PFSK-1 (cell line): ENCODE results near the gene CFAP206.

Experiments used
- FOXP2 ChIP-seq: optimal IDR thresholded peaks from 2 replicates; pipeline ENCODE3; 2011; ENCODE audit warnings: borderline replicate concordance, control low read depth, inconsistent platforms; ENCODE audit not compliant: insufficient read depth; ENCODE audit errors: extremely low read length, extremely low read depth
- POLR2AphosphoS5 ChIP-seq: IDR thresholded peaks from 2 replicates; pipeline ENCODE4 v1.6.1; 2012; ENCODE audit warnings: low read depth, mild to moderate bottlenecking, control low read depth, low read length, moderate library complexity
- SIN3A ChIP-seq: IDR thresholded peaks from 2 replicates; pipeline ENCODE4 v1.6.1; 2012; ENCODE audit warnings: mild to moderate bottlenecking, low read length, moderate library complexity, borderline replicate concordance; ENCODE audit not compliant: insufficient read depth
- TAF1 ChIP-seq: IDR thresholded peaks from 2 replicates; pipeline ENCODE4 v1.6.1; 2012; ENCODE audit warnings: low read length, control low read depth, borderline replicate concordance; ENCODE audit not compliant: insufficient read depth
- TF ChIP-seq, protein P1 (sequence below), 2 experiments: IDR thresholded peaks; 2 replicates each; pipeline versions ENCODE4 v1.6.1 to v1.8.0; 2011 to 2012; ENCODE audit warnings: low read depth in 2 of 2, low read length in 2 of 2, control low read depth in 1 of 2, inconsistent platforms in 1 of 2, mild to moderate bottlenecking in 1 of 2, moderate library complexity in 1 of 2; ENCODE audit not compliant: insufficient read depth in 1 of 2

CFAP206 gene

DNA sequence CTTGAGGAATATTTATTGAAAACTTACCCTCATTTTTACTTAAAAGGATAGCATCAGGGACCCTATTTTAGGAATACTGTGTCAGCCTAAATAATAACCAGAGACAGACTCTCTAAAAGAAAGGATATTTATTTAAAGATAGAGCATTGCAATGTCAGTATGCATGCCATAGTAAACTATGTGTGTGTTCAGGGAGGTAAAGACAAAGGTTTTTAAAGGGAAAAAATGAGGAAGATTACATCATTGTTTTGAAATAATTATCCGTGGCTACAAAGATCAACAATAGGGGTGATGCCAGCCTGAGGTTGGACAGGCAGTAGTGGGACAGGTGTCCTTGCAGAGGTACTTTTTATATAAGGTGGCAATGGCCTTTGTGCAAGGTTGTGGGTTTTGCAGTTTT is 23.7 kb upstream of the CFAP206 start:
- TF ChIP-seq FOXP2 (no peak), SIN3A (no peak), TAF1 (no peak), POLR2AphosphoS5 (no peak)
- TF ChIP-seq, protein P1, sequence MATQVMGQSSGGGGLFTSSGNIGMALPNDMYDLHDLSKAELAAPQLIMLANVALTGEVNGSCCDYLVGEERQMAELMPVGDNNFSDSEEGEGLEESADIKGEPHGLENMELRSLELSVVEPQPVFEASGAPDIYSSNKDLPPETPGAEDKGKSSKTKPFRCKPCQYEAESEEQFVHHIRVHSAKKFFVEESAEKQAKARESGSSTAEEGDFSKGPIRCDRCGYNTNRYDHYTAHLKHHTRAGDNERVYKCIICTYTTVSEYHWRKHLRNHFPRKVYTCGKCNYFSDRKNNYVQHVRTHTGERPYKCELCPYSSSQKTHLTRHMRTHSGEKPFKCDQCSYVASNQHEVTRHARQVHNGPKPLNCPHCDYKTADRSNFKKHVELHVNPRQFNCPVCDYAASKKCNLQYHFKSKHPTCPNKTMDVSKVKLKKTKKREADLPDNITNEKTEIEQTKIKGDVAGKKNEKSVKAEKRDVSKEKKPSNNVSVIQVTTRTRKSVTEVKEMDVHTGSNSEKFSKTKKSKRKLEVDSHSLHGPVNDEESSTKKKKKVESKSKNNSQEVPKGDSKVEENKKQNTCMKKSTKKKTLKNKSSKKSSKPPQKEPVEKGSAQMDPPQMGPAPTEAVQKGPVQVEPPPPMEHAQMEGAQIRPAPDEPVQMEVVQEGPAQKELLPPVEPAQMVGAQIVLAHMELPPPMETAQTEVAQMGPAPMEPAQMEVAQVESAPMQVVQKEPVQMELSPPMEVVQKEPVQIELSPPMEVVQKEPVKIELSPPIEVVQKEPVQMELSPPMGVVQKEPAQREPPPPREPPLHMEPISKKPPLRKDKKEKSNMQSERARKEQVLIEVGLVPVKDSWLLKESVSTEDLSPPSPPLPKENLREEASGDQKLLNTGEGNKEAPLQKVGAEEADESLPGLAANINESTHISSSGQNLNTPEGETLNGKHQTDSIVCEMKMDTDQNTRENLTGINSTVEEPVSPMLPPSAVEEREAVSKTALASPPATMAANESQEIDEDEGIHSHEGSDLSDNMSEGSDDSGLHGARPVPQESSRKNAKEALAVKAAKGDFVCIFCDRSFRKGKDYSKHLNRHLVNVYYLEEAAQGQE (IDR thresholded peaks at IDR 0.05; ENCODE audit: insufficient read depth in 1 of 2, low read depth in 2 of 2, low read length in 2 of 2), result no peak

DNA sequence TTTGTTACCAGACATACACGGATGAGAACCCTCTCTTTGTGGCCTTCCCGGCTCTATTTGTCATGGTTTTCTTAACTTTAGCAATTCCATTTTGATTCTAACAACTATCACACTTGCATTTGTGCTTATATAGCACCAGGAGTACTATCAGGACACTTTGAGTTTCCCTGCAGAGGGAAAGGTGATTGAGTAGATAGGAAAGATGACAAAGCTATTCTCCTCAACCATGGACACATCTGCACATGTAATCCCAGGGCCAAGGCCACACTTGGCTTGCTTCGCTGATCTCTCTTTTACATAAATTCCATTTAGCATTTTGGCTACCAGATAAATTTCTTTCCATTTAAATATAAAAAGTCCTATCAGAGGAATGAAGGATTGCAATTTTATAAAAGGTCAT is 23.3 kb upstream of the CFAP206 start:
- TF ChIP-seq, protein P1 (IDR thresholded peaks at IDR 0.05; ENCODE audit: insufficient read depth in 1 of 2, low read depth in 2 of 2, low read length in 2 of 2), result no peak
- TF ChIP-seq POLR2AphosphoS5, result no peak
- no peak for TF ChIP-seq TAF1
- no peak for TF ChIP-seq FOXP2

- no peak for TF ChIP-seq POLR2AphosphoS5
- TF ChIP-seq, protein P1 (IDR thresholded peaks at IDR 0.05; ENCODE audit: insufficient read depth in 1 of 2, low read depth in 2 of 2, low read length in 2 of 2), result no peak
- TF ChIP-seq TAF1, result no peak
- TF ChIP-seq SIN3A, result no peak
- TF ChIP-seq FOXP2, result no peak
Observed at GRCh38 chr6:87391334-87391733, 16.4 kb upstream of the CFAP206 start.

DNA sequence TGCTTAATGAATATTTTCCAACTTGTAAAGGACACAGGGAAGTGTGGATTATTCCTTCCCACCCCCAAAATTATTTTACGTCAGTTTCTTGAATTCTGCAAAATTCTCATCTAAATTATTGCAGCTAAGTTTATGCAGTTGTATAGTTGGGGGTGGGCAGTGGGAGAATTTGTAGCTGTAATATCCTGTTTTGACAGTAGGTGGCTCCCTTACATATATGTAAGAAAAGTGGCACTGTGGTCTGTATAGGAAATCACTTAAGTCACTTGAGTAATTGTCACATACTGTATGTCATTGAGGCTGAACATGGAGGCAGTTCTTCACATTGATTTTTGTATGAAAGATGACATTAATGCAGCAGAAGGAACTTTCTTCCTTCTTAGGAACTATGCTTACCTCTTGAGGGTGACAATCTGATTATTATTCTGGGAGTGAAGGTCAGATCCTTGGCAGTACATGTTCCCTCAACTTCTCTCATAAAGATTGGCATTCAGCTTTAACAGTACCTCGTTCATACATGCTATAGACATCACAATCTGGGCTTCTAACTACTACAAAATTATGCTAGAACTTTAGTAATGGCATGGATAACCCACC is 14.6 kb upstream of the CFAP206 start:
- TF ChIP-seq, protein P1 (IDR thresholded peaks at IDR 0.05; ENCODE audit: insufficient read depth in 1 of 2, low read depth in 2 of 2, low read length in 2 of 2), result no peak
- TF ChIP-seq POLR2AphosphoS5 (no peak), TAF1 (no peak), SIN3A (no peak)

DNA sequence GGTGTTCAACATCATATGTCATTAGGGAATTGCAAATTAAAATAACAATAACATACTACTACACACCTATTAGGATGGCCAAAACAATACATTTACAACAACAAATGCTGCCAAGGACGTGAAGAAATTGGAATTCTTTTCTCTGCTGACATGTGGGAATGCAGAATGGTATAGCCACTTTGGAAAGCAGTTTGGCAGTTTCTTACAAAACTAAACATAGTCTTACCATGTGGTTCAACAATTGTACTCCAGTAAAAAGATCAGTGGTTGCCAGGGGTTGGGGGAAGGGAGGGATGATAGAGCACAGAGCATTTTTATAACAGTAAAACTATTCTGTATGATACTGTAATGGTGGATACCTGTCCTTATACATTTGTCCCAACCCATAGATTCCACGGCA is 12.3 kb upstream of the CFAP206 start:
- TF ChIP-seq FOXP2, result no peak
- TF ChIP-seq TAF1, result no peak
- no peak for TF ChIP-seq POLR2AphosphoS5
- TF ChIP-seq SIN3A, result no peak
- TF ChIP-seq, protein P1 (IDR thresholded peaks at IDR 0.05; ENCODE audit: insufficient read depth in 1 of 2, low read depth in 2 of 2, low read length in 2 of 2), result no peak
